Panc1 (cell line): Measurements from ENCODE around the gene TMC3.

ENCODE experiments used
- CTCF ChIP-seq: fragments of 450-650 bp; IDR thresholded peaks from 2 replicates; pipeline ENCODE4 v1.5.1; 2017; ENCODE audit warnings: mild to moderate bottlenecking
- POLR2AphosphoS5 ChIP-seq: IDR thresholded peaks from 2 replicates; pipeline ENCODE4 v1.6.1; 2012; ENCODE audit warnings: mild to moderate bottlenecking, low read depth, low read length, moderate library complexity
- REST ChIP-seq, 2 experiments: IDR thresholded peaks; 2 replicates each; pipeline ENCODE4 v1.6.1; 2011 to 2012; ENCODE audit warnings: low read depth in 2 of 2, control low read depth in 1 of 2, low read length in 1 of 2, mild to moderate bottlenecking in 1 of 2, moderate library complexity in 1 of 2; ENCODE audit not compliant: insufficient read depth in 1 of 2
- SIN3A ChIP-seq: IDR thresholded peaks from 2 replicates; pipeline ENCODE4 v1.6.1; 2012; ENCODE audit warnings: low read depth, mild to moderate bottlenecking, low read length, moderate library complexity, borderline replicate concordance; ENCODE audit not compliant: insufficient read depth

- TF ChIP-seq CTCF (no peak), POLR2AphosphoS5 (no peak), SIN3A (no peak), REST (IDR thresholded peaks at IDR 0.05; ENCODE audit: insufficient read depth in 1 of 2, low read depth in 2 of 2, low read length in 1 of 2) (no peak)
Measured at GRCh38 chr15:81326466-81327212, 47.4 kb downstream of the TMC3 start.
